CD14-positive monocyte (primary cell): ENCODE data around the gene KRTAP10-4. TPM values are rescaled to one million over a fixed set of nuclear protein-coding genes. Genes with fewer than 3 reads are reported as not detected.
"Not testable (repeated sequence)": the region's sequence is repeated elsewhere in the genome, so short reads cannot be mapped to it uniquely, and the experiment has no call there.

ENCODE experiments used
- DNase-seq, 3 donors: peaks; one replicate each; pipeline ENCODE4 v3.0.0-alpha.2; 2011 to 2022
- H2AFZ ChIP-seq: 2 replicates; pipeline ENCODE4 v1.6.0; 2012; ENCODE audit warnings: mild to moderate bottlenecking, low read depth, low read length, inconsistent platforms; ENCODE audit not compliant: insufficient read depth, poor library complexity, severe bottlenecking
- H3K27ac ChIP-seq, 2 donors: 1 replicate in 1 of 2; 2 replicates in 1 of 2; pipeline ENCODE4 v1.5.1; 2012 to 2013; ENCODE audit warnings: low read length in 2 of 2, control low read depth in 1 of 2, inconsistent platforms in 1 of 2, low read depth in 1 of 2, mild to moderate bottlenecking in 1 of 2
- H3K27me3 ChIP-seq, 2 donors: one replicate each; pipeline versions ENCODE4 v1.6.0 to v1.6.1; 2011 to 2013; ENCODE audit warnings: low read length in 2 of 2; ENCODE audit not compliant: control insufficient read depth in 2 of 2, insufficient read depth in 2 of 2
- H3K36me3 ChIP-seq, 2 donors: replicated peaks in 1 of 2; 1 replicate in 1 of 2; 2 replicates in 1 of 2; pipeline versions ENCODE4 v1.5.1 to v1.6.1; 2012 to 2013; ENCODE audit warnings: low read length in 2 of 2, control low read depth in 1 of 2, inconsistent platforms in 1 of 2, mild to moderate bottlenecking in 1 of 2; ENCODE audit not compliant: insufficient read depth in 2 of 2, control insufficient read depth in 1 of 2
- H3K4me1 ChIP-seq, 2 donors: 1 replicate in 1 of 2; 2 replicates in 1 of 2; pipeline versions ENCODE4 v1.5.1 to v1.6.1; 2012 to 2013; ENCODE audit warnings: low read length in 2 of 2, control low read depth in 1 of 2, inconsistent platforms in 1 of 2, mild to moderate bottlenecking in 1 of 2, moderate library complexity in 1 of 2; ENCODE audit not compliant: insufficient read depth in 2 of 2, control insufficient read depth in 1 of 2
- H3K4me2 ChIP-seq: replicated peaks from 2 replicates; pipeline ENCODE3; 2012; ENCODE audit warnings: low read length, moderate library complexity, mild to moderate bottlenecking; ENCODE audit not compliant: poor library complexity, severe bottlenecking; ENCODE audit errors: extremely low read depth
- H3K4me3 ChIP-seq, 3 experiments: fragments of 200-600 bp in 1 of 3; sonication (generic) in 1 of 3; replicated peaks in 1 of 3; 1 replicate in 2 of 3; 2 replicates in 1 of 3; pipeline ENCODE4 v1.5.1; 2011 to 2013; ENCODE audit warnings: low read length in 3 of 3, mild to moderate bottlenecking in 3 of 3, control low read depth in 2 of 3, low read depth in 2 of 3, inconsistent platforms in 1 of 3, moderate library complexity in 1 of 3
- H3K79me2 ChIP-seq: 2 replicates; pipeline ENCODE4 v1.6.0; 2012; ENCODE audit warnings: mild to moderate bottlenecking, control low read depth, inconsistent platforms, low read length, moderate library complexity; ENCODE audit not compliant: insufficient read depth
- H3K9ac ChIP-seq: 2 replicates; pipeline ENCODE4 v1.6.0; 2017; ENCODE audit warnings: low read length, mild to moderate bottlenecking; ENCODE audit not compliant: insufficient read depth, poor library complexity, severe bottlenecking
- H3K9me3 ChIP-seq, 2 donors: replicated peaks in 1 of 2; 1 replicate in 1 of 2; 2 replicates in 1 of 2; pipeline versions ENCODE4 v1.5.1 to v1.6.1; 2012 to 2013; ENCODE audit warnings: low read length in 2 of 2, control low read depth in 1 of 2; ENCODE audit not compliant: control insufficient read depth in 1 of 2, insufficient read depth in 1 of 2
- H4K20me1 ChIP-seq: 2 replicates; pipeline ENCODE4 v1.6.0; 2012; ENCODE audit warnings: mild to moderate bottlenecking, low read length, control low read depth, moderate library complexity; ENCODE audit not compliant: insufficient read depth
- H3K27ac Mint-ChIP-seq, 7 donors: one replicate each; pipeline ENCODE4 v1.8.0; 2020; ENCODE audit warnings: mild to moderate bottlenecking in 7 of 7, mixed read lengths in 7 of 7, moderate library complexity in 6 of 7, inconsistent platforms in 2 of 7
- H3K27me3 Mint-ChIP-seq, 3 donors: one replicate each; pipeline ENCODE4 v1.8.0; 2021 to 2022; ENCODE audit warnings: low read depth in 3 of 3, mild to moderate bottlenecking in 3 of 3, mixed read lengths in 3 of 3, moderate library complexity in 3 of 3, inconsistent platforms in 1 of 3
- H3K36me3 Mint-ChIP-seq, 2 donors: one replicate each; pipeline ENCODE4 v1.8.0; 2020; ENCODE audit warnings: mixed read lengths in 2 of 2, inconsistent platforms in 1 of 2, mild to moderate bottlenecking in 1 of 2
- H3K4me1 Mint-ChIP-seq: one replicate; pipeline ENCODE4 v1.8.0; 2020; ENCODE audit warnings: mild to moderate bottlenecking, mixed read lengths
- H3K4me3 Mint-ChIP-seq, 2 donors: one replicate each; pipeline ENCODE4 v1.8.0; 2020; ENCODE audit warnings: mild to moderate bottlenecking in 2 of 2, mixed read lengths in 2 of 2, moderate library complexity in 1 of 2
- H3K9me3 Mint-ChIP-seq, 7 donors: one replicate each; pipeline ENCODE4 v1.8.0; 2020 to 2022; ENCODE audit warnings: mixed read lengths in 7 of 7, mild to moderate bottlenecking in 6 of 7, moderate library complexity in 6 of 7, inconsistent platforms in 2 of 7
- CTCF ChIP-seq: fragments of 200-600 bp; IDR thresholded peaks from one replicate; pipeline ENCODE4 v1.8.0; 2022; ENCODE audit warnings: antibody characterized with exemption, mild to moderate bottlenecking
- WGBS: methylation state at CpG from one replicate; pipeline ENCODE4 v1.1.5; 2013; ENCODE audit warnings: missing lambda C conversion rate; ENCODE audit not compliant: insufficient coverage; 5-methylcytosine and 5-hydroxymethylcytosine counted together
- intact Hi-C, 2 donors: fragments of 100-400 bp; cut with micrococcal nuclease; formaldehyde crosslinking; loops; one replicate each; pipeline versions ENCODE4 v1.15.0 to v1.15.1; 2023
- polyA plus RNA-seq, 3 donors: library from polyadenylated mRNA; depleted of rRNA in 1 of 3; unstranded in 2 of 3; stranded (reverse) in 1 of 3; fragments of 300-500 nt in 2 of 3; fragments of >200 nt in 1 of 3; fragmentation: Illumina TruSeq in 2 of 3; gene quantifications; 1 replicate in 2 of 3; 2 replicates in 1 of 3; pipeline ENCODE4 v1.2.3, GENCODE V29; 2012 to 2021

Gene KRTAP10-4
- polyA plus RNA-seq, 3 donors: not detected

GRCh38 chr21:44557491-44558328 is 15.8 kb upstream of the KRTAP10-4 start:
- H3K36me3 ChIP-seq: no peaks in the 10 kb centered on the region
- H3K4me2 ChIP-seq: no peak overlapping the region
- no peaks in the 10 kb centered on the region for H3K36me3 Mint-ChIP-seq
- no peaks in the 10 kb centered on the region for H3K4me1 ChIP-seq
- no peak overlapping the region for H3K4me3 ChIP-seq
- WGBS: 73% methylated on average over 25 of the region's 30 CpGs
- H3K27me3 Mint-ChIP-seq: peaks cover 7 to 12% (median 10%) of the 10 kb centered on the region in 3 donors
- H3K27ac ChIP-seq: no peak overlapping the region
- no peaks in the 10 kb centered on the region for H3K79me2 ChIP-seq
- no peak for DNase-seq
- H3K27ac Mint-ChIP-seq: no peak overlapping the region
- no peak overlapping the region for H3K4me3 Mint-ChIP-seq
- peaks cover 2 to 25% (median 7%) of the 10 kb centered on the region in 7 donors for H3K9me3 Mint-ChIP-seq
- H3K4me1 Mint-ChIP-seq: no peaks in the 10 kb centered on the region
- peaks cover 0 to 5% of the 10 kb centered on the region in 2 donors for H3K9me3 ChIP-seq
- H3K9ac ChIP-seq: no peak overlapping the region
- no peak overlapping the region for H2AFZ ChIP-seq
- TF ChIP-seq CTCF: no peak
- intact Hi-C loops: no loop called here
- no peaks in the 10 kb centered on the region for H4K20me1 ChIP-seq
- H3K27me3 ChIP-seq: no peaks in the 10 kb centered on the region

GRCh38 chr21:44558329-44558675 is 15.2 kb upstream of the KRTAP10-4 start:
- WGBS: 91% methylated on average over 10 of the region's 10 CpGs
- H3K27me3 ChIP-seq, H3K4me1 ChIP-seq, H3K27ac ChIP-seq, H4K20me1 ChIP-seq, H3K4me2 ChIP-seq, H3K27ac Mint-ChIP-seq, H3K79me2 ChIP-seq, intact Hi-C loops, H3K36me3 ChIP-seq, H3K4me1 Mint-ChIP-seq, H3K4me3 ChIP-seq, H3K36me3 Mint-ChIP-seq, H3K9ac ChIP-seq, DNase-seq, H3K4me3 Mint-ChIP-seq, H3K27me3 Mint-ChIP-seq, H3K9me3 ChIP-seq, H2AFZ ChIP-seq: not testable (repeated sequence)
- peaks cover 2 to 25% (median 7%) of the 10 kb centered on the region in 7 donors for H3K9me3 Mint-ChIP-seq
